ENCODE measurements around the gene ANAPC10.
"Not testable (repeated sequence)": the region's sequence is repeated elsewhere in the genome, so short reads cannot be mapped to it uniquely, and the experiment has no call there.

The ANAPC10 gene

DNA sequence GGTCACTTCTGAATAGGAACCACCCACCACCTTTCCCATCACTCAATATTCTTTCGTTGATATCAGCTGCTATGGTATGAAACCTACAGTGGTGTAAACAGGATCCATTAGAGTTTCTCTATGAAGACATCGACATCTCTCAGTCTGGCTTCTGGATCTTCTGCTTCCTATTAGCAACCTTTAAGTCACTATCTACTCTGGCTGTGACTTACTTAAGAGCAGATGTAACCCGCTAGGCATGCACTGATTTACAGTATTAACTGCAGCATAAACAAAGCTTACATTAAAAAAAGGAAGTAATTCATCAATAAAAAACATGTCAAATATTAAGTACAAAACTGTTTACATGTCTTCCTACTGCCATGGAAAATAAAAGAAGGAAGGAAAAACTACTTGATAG, 96.4 kb downstream of the ANAPC10 start:
- no peak for DNase-seq (ENCODE audit: low read depth)

GRCh38 chr4:145000656-145001055, 97.3 kb downstream of the ANAPC10 start:
- not testable (repeated sequence) for DNase-seq (ENCODE audit: low read depth)

GRCh38 chr4:144989306-144989705, 108.7 kb downstream of the ANAPC10 start:
- no peak for DNase-seq (ENCODE audit: low read depth)

GRCh38 chr4:144985531-144985930, 112.5 kb downstream of the ANAPC10 start:
- no peak for DNase-seq (ENCODE audit: low read depth)

DNA sequence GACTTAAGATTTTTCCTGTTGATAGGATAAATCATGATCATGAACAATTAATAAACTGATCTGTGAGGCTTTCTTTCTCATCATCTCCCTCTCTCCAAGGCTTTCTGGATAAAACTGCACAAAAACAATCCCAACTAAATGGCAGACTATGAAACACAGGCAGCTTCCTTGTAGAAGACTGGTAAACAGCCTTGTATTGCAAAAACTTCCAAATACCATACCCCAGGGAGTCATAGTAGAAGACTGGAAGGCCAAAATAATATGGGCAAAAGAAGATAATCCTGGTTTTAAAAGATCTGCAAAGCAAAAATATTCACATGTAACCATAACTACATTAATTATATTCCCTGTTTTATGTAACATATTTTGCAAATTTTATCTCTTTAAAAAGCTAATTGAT, 113.0 kb downstream of the ANAPC10 start:
- no peak for DNase-seq (ENCODE audit: low read depth)

GRCh38 chr4:144984241-144984640, 113.8 kb downstream of the ANAPC10 start:
- no peak for DNase-seq (ENCODE audit: low read depth)

DNA sequence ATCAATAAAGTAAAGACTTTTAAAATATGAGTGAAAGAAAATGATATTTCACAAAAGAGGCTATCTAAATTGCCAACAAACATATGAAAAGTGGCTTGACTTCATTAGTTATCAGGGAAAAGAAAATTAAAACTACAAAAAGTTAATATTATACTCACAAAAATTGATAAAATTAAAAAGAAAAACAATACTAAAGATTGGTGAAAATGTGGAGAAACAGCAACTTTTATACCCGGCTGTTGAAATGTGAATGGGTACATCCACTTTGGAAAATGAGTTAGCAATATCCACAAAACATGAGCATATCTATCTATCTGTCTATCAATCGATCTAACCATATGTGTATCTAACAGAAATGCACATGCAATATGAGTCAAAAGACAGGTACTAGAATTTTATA, 122.3 kb downstream of the ANAPC10 start:
- DNase-seq (ENCODE audit: low read depth): no peak

GRCh38 chr4:144970597-144970996, 127.4 kb downstream of the ANAPC10 start:
- DNase-seq (ENCODE audit: low read depth): no peak

GRCh38 chr4:144969821-144970220, 128.2 kb downstream of the ANAPC10 start:
- DNase-seq (ENCODE audit: low read depth): no peak

- DNase-seq (ENCODE audit: low read depth): no peak
Measured at GRCh38 chr4:144968606-144969005, 129.4 kb downstream of the ANAPC10 start.

GRCh38 chr4:144967161-144967560, 130.8 kb downstream of the ANAPC10 start:
- DNase-seq (ENCODE audit: low read depth): no peak

GRCh38 chr4:144962300-144962699, 135.7 kb downstream of the ANAPC10 start:
- no peak for DNase-seq (ENCODE audit: low read depth)

DNA sequence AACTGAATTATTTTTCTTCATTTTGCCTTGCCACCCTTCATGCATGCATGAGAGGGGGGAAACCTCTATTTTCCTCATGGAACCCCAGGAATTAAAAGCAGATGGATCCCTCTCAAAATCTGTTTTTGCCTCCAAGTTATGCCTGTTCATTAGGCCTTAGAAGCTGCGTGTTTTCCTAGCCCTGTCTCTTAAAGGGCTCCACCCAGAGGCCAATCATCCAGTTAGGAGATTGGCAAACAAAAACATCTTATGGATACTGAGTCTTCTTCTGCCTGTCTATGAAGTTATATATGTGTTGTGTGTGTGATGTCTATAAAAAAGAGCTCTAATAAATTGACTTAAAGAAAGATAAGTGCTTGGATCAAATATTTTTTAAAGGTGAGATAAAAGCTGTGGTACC, 142.9 kb downstream of the ANAPC10 start:
- DNase-seq (ENCODE audit: low read depth): no peak

DNA sequence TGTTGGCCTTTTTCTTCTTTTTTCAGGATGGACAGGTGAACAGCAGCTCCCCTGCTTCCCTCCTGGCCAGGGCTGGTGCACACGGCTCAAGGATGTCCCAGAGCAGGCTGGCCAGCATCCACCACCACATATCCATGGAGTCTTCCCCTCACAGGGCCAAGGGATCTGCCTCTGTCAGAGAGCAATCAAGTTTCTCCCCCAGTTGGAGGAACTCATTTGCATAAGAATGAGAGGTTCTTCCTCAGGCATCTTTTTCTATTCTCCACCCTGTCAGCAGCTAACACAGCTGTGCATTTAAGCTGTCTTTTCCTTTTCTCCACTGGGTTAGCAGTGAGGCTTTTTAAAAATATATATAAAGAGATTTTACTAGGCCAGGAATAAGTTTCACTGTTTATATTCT, 143.8 kb downstream of the ANAPC10 start:
- DNase-seq (ENCODE audit: low read depth): no peak

DNA sequence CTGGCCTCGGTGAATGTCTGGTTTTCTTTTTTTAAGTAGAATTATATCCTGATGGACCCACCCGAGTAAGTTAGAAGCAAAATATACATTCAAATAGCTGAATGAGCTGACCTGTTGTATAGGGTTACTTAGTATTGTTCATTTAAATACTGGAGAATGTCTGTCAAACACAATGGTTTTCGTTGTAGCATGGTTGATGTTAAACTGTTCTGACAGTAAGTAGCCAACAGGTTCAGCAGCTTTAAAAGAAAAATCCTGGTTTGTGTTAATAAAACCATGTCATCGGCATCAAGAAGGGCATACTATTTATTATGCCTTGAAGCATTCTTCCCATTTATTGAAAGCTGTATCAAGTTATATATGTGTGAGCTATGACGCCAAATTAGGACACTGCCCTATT, 149.6 kb downstream of the ANAPC10 start:
- no peak for DNase-seq (ENCODE audit: low read depth)

GRCh38 chr4:144948009-144948408, 150.0 kb downstream of the ANAPC10 start:
- DNase-seq (ENCODE audit: low read depth): no peak
